ENCODE results near the gene ZNF774. TPM values are rescaled to one million over a fixed set of nuclear protein-coding genes. Genes with fewer than 3 reads are reported as not detected.

The ZNF774 gene
- polyA plus RNA-seq, 1 donor (not counting 4 experiments of a cell fraction or from before 2014, with no cell fraction given), result 2.3 TPM

DNA sequence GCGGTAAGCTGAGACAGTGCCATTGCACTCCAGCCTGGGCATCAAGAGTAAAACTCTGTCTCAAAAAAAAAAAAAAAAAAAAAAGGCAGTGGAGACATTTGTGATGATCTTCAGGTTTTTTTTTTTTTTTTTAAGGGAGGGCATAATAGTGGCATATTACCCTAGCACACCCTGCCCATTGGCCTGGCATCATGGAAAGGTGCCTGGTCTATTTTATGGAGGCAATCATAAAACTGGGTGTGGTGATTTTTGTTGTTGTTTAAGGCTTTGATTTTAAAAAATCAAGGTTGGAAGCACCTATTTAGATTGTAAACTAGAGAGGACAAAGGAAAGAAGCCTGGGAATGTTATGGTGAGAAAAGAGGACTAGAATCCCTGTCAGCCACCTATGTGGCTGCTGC is 42.0 kb downstream of the ZNF774 start:
- DNase-seq (ENCODE audit: low read depth, low spot score), result no peak
- Histone ChIP-seq H3K27ac (ENCODE audit: control insufficient read depth, insufficient read depth, low read length) (no peak overlapping the region), H3K4me2 (ENCODE audit: control insufficient read depth, extremely low read depth, insufficient read depth, low read depth, low read length) (peak overlapping the region; percentile 2), H3K9me1 (ENCODE audit: control insufficient read depth, extremely low read depth, insufficient read depth, low read length) (no peaks in the 10 kb centered on the region), H3K79me2 (ENCODE audit: control insufficient read depth, insufficient read depth, low read length) (peaks cover 97% of the 10 kb centered on the region), H3K36me3 (ENCODE audit: control insufficient read depth in 2 of 2, extremely low read depth in 1 of 2, insufficient read depth in 2 of 2, low read length in 2 of 2) (peaks cover 7 to 14% of the 10 kb centered on the region in 2 experiments), H3K27me3 (ENCODE audit: control insufficient read depth, extremely low read depth, insufficient read depth, low read length) (no peaks in the 10 kb centered on the region), H3K9ac (ENCODE audit: control insufficient read depth, extremely low read depth, insufficient read depth, low read length) (no peak overlapping the region), H2AFZ (ENCODE audit: control insufficient read depth, low read length) (no peak overlapping the region), H4K20me1 (ENCODE audit: control insufficient read depth, extremely low read depth, insufficient read depth, low read length) (peaks cover 2% of the 10 kb centered on the region), H3K4me3 (ENCODE audit: control insufficient read depth in 2 of 3, extremely low read depth in 1 of 3, insufficient read depth in 2 of 3, low read depth in 1 of 3, low read length in 3 of 3) (no peak overlapping the region), H3K9me3 (ENCODE audit: control insufficient read depth, low read depth, low read length) (no peaks in the 10 kb centered on the region), H3K4me1 (ENCODE audit: control insufficient read depth, extremely low read depth, insufficient read depth, low read length) (peaks cover 43% of the 10 kb centered on the region)
- no peak for FAIRE-seq
- dilution Hi-C loops (cut with MboI; ENCODE audit: extremely low pct_ligation_motif_present, low sequenced_read_pairs), result no loop called here
- TF ChIP-seq EZH2 (IDR thresholded peaks at IDR 0.05; ENCODE audit: low read length), result no peak
- TF ChIP-seq, protein P1, sequence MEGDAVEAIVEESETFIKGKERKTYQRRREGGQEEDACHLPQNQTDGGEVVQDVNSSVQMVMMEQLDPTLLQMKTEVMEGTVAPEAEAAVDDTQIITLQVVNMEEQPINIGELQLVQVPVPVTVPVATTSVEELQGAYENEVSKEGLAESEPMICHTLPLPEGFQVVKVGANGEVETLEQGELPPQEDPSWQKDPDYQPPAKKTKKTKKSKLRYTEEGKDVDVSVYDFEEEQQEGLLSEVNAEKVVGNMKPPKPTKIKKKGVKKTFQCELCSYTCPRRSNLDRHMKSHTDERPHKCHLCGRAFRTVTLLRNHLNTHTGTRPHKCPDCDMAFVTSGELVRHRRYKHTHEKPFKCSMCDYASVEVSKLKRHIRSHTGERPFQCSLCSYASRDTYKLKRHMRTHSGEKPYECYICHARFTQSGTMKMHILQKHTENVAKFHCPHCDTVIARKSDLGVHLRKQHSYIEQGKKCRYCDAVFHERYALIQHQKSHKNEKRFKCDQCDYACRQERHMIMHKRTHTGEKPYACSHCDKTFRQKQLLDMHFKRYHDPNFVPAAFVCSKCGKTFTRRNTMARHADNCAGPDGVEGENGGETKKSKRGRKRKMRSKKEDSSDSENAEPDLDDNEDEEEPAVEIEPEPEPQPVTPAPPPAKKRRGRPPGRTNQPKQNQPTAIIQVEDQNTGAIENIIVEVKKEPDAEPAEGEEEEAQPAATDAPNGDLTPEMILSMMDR (optimal IDR thresholded peaks at IDR 0.05 in 1 of 3, IDR thresholded peaks at IDR 0.05 in 1 of 3, conservative IDR thresholded peaks at IDR 0.05 in 1 of 3; ENCODE audit: extremely low read depth in 1 of 3, insufficient read depth in 2 of 3, low read length in 3 of 3), result no peak

DNA sequence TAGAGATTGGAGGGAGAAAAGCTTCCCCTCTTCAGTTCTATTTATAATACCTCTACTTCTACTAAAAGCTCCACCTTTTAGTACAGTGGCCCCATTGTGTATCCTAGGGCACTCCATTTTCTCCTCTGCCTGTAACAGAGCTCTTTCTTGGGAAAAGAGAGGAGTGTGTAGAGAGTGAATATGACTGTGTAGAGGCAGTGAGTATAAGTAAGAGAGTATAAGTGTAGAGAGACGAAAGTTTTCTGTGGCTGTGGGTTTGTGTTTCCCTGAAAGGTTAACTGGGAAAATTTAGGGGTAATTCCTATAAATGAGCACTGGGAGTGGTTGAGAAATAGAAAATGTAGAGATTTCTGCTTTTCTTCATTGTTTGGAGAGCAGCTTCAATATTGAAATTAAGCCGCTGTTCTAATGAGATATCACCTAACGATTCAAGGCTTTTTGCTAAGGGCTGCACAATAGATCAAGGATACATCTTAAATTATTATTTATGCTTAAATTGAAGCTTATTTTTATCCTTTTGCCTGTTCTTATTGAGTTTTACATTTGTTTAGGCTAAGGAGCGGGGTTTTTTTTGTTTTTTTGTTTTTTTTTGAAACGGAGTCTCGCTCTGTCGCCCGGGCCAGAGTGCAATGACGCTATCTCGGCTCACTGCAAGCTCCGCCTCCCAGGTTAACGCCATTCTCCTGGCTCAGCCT is 42.8 kb downstream of the ZNF774 start:
- no peak for TF ChIP-seq EZH2 (IDR thresholded peaks at IDR 0.05; ENCODE audit: low read length)
- TF ChIP-seq, protein P1 (optimal IDR thresholded peaks at IDR 0.05 in 1 of 3, IDR thresholded peaks at IDR 0.05 in 1 of 3, conservative IDR thresholded peaks at IDR 0.05 in 1 of 3; ENCODE audit: extremely low read depth in 1 of 3, insufficient read depth in 2 of 3, low read length in 3 of 3), result no peak
- peaks cover 46% of the 10 kb centered on the region for H3K4me1 ChIP-seq (ENCODE audit: control insufficient read depth, extremely low read depth, insufficient read depth, low read length)
- H3K27ac ChIP-seq (ENCODE audit: control insufficient read depth, insufficient read depth, low read length), result peak overlapping the region; percentile 5
- no peak overlapping the region for H3K9ac ChIP-seq (ENCODE audit: control insufficient read depth, extremely low read depth, insufficient read depth, low read length)
- H3K9me1 ChIP-seq (ENCODE audit: control insufficient read depth, extremely low read depth, insufficient read depth, low read length), result no peaks in the 10 kb centered on the region
- no peak overlapping the region for H2AFZ ChIP-seq (ENCODE audit: control insufficient read depth, low read length)
- H3K27me3 ChIP-seq (ENCODE audit: control insufficient read depth, extremely low read depth, insufficient read depth, low read length), result no peaks in the 10 kb centered on the region
- no peak overlapping the region for H3K4me3 ChIP-seq (ENCODE audit: control insufficient read depth in 2 of 3, extremely low read depth in 1 of 3, insufficient read depth in 2 of 3, low read depth in 1 of 3, low read length in 3 of 3)
- FAIRE-seq, result no peak
- no peaks in the 10 kb centered on the region for H3K9me3 ChIP-seq (ENCODE audit: control insufficient read depth, low read depth, low read length)
- H3K36me3 ChIP-seq (ENCODE audit: control insufficient read depth in 2 of 2, extremely low read depth in 1 of 2, insufficient read depth in 2 of 2, low read length in 2 of 2), result peaks cover 7 to 14% of the 10 kb centered on the region in 2 experiments
- peaks cover 97% of the 10 kb centered on the region for H3K79me2 ChIP-seq (ENCODE audit: control insufficient read depth, insufficient read depth, low read length)
- no peak for DNase-seq (ENCODE audit: low read depth, low spot score)
- H3K4me2 ChIP-seq (ENCODE audit: control insufficient read depth, extremely low read depth, insufficient read depth, low read depth, low read length), result peak overlapping the region; percentile 2
- dilution Hi-C loops (cut with MboI; ENCODE audit: extremely low pct_ligation_motif_present, low sequenced_read_pairs), result no loop called here
- H4K20me1 ChIP-seq (ENCODE audit: control insufficient read depth, extremely low read depth, insufficient read depth, low read length), result peaks cover 3% of the 10 kb centered on the region
